Skeletal muscle satellite cell (primary cell): ENCODE results near the gene MED28.
"Not testable (repeated sequence)": the region's sequence is repeated elsewhere in the genome, so short reads cannot be mapped to it uniquely, and the experiment has no call there.

ENCODE experiments used
- H3K27me3 ChIP-seq: 2 replicates; pipeline ENCODE4 v1.7.0; 2013; ENCODE audit warnings: low read length; ENCODE audit not compliant: control insufficient read depth, insufficient read depth
- H3K36me3 ChIP-seq: 2 replicates; pipeline ENCODE4 v1.7.0; 2013; ENCODE audit warnings: mild to moderate bottlenecking, control low read depth, low read length; ENCODE audit not compliant: insufficient read depth
- H3K4me1 ChIP-seq: 2 replicates; pipeline ENCODE4 v1.7.0; 2013; ENCODE audit warnings: low read length; ENCODE audit not compliant: control insufficient read depth, insufficient read depth
- H3K4me2 ChIP-seq: 2 replicates; pipeline ENCODE4 v1.7.0; 2013; ENCODE audit warnings: mild to moderate bottlenecking, low read length
- H3K4me3 ChIP-seq: 2 replicates; pipeline ENCODE4 v1.7.0; 2013; ENCODE audit warnings: low read length
- H3K9ac ChIP-seq: 2 replicates; pipeline ENCODE4 v1.7.0; 2013; ENCODE audit warnings: mild to moderate bottlenecking, low read depth, low read length, moderate library complexity
- H3K9me3 ChIP-seq: replicated peaks from 2 replicates; pipeline ENCODE4 v1.7.0; 2013; ENCODE audit warnings: mild to moderate bottlenecking, control low read depth, low read length

The MED28 gene

DNA sequence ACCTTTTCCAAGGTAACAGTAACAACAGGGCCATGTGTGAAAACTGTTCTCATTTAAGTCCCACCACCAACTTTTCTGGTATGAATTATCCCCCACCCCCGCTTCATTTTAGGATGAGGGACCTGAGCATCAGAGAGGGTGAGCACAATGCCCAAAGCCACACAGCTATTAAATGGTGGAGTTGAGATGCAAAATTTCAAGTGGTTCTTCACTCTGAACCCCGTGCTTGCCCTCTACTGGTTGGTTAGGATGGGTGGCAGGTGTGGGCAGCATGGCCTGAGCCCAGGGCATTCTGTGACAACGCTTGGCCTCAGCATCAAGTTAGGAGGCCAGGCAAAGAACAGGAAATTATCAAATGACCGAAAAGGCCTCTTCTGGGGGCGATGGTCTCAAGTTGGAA is 33.5 kb downstream of the MED28 start:
- Histone ChIP-seq H3K9ac (no peak overlapping the region), H3K4me3 (no peak overlapping the region), H3K4me2 (no peak overlapping the region), H3K36me3 (no peaks in the 10 kb centered on the region), H3K4me1 (no peaks in the 10 kb centered on the region), H3K9me3 (no peaks in the 10 kb centered on the region), H3K27me3 (peaks cover 3% of the 10 kb centered on the region)

DNA sequence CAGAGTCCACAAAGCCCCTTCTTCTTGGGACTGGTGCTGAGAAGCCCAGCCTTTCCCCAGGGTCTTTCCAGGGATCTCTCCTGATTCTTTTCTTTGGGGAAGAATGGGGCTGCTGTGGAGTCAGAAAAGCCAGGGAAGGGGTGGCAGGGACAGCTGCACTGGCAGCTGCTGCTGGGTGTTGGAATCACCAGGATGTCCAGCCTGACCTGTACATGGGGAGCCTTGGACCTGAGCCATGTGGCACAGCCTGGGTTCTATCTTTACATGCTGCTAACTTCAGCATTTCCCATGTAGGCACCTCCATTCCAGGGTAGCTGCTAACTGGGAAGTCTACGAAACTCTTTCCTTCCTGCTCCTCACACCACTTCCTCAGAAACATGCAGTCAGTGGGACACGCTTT is 36.0 kb downstream of the MED28 start:
- Histone ChIP-seq H3K9ac (no peak overlapping the region), H3K4me3 (no peak overlapping the region), H3K4me1 (no peaks in the 10 kb centered on the region), H3K27me3 (peaks cover 3% of the 10 kb centered on the region), H3K36me3 (no peaks in the 10 kb centered on the region), H3K4me2 (no peak overlapping the region), H3K9me3 (no peaks in the 10 kb centered on the region)

DNA sequence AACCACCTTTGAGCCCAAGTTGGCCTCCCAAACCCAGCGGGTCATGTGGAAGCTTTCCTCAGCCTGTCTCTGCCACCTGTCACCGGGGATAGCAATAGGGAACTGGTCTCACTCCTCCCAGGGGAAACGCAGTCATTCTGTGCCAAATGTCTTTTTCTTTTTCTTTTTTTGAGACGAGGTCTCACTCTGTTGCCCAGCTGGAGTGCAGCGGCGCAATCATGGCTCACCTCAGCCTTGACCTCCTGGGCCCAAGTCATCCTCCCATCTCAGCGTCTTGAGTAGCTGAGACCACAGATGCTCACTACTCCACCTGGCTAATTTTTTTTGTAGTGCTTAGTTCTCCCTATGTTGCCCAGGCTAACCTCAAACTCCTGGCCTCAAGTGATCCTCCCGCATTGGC is 40.3 kb downstream of the MED28 start:
- Histone ChIP-seq H3K4me1 (no peaks in the 10 kb centered on the region), H3K9me3 (no peaks in the 10 kb centered on the region), H3K4me3 (no peak overlapping the region), H3K9ac (no peak overlapping the region), H3K27me3 (peaks cover 22% of the 10 kb centered on the region), H3K36me3 (no peaks in the 10 kb centered on the region), H3K4me2 (no peak overlapping the region)

GRCh38 chr4:17657090-17657489 is 42.6 kb downstream of the MED28 start:
- H3K4me3 ChIP-seq, result no peak overlapping the region
- H3K9ac ChIP-seq, result no peak overlapping the region
- H3K4me2 ChIP-seq, result no peak overlapping the region
- no peaks in the 10 kb centered on the region for H3K36me3 ChIP-seq
- H3K4me1 ChIP-seq, result no peaks in the 10 kb centered on the region
- peaks cover 19% of the 10 kb centered on the region for H3K27me3 ChIP-seq
- H3K9me3 ChIP-seq, result no peaks in the 10 kb centered on the region

DNA sequence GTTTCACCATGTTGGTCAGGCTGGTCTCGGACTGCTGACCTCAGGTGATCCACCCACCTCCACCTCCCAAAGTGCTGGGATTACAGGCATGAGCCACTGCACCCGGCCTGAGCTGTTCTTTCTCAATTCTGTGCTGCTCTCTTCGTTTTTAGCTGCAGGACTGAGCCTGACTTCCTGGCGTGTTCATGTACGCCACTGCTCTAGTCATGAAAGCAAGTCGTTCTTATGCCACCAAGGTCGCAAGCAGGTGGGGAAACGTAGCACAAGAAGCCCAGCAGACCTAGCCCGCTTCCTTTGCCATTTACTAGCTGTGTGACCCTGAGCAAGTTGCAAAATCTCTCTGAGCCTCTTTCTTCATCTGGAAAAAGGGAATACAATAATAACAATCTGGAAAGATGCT is 43.4 kb downstream of the MED28 start:
- Histone ChIP-seq H3K36me3 (no peaks in the 10 kb centered on the region), H3K9ac (no peak overlapping the region), H3K4me3 (no peak overlapping the region), H3K27me3 (peaks cover 19% of the 10 kb centered on the region), H3K4me1 (no peaks in the 10 kb centered on the region), H3K4me2 (no peak overlapping the region), H3K9me3 (no peaks in the 10 kb centered on the region)

DNA sequence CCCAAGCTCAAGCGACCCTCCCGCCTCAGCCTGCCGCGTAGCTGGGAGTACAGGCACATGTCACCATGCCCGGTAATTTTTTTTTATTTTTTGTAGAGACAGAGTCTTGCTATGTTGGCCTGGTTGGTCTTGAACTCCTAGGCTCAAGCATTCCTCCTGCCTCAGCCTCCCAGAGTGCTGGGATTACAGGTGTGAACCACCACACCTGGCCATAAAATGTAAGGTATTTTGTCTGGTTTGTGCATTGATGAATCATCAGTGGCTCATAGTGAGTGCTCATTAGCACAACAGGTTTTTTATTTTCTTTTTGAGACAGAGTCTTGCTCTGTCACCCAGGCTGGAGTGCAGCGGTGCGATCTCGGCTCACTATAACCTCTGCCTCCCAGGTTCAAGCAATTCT is 44.8 kb downstream of the MED28 start:
- H3K9me3 ChIP-seq, H3K4me1 ChIP-seq, H3K4me2 ChIP-seq, H3K9ac ChIP-seq, H3K4me3 ChIP-seq, H3K36me3 ChIP-seq: not testable (repeated sequence)
- H3K27me3 ChIP-seq, result peaks cover 21% of the 10 kb centered on the region

DNA sequence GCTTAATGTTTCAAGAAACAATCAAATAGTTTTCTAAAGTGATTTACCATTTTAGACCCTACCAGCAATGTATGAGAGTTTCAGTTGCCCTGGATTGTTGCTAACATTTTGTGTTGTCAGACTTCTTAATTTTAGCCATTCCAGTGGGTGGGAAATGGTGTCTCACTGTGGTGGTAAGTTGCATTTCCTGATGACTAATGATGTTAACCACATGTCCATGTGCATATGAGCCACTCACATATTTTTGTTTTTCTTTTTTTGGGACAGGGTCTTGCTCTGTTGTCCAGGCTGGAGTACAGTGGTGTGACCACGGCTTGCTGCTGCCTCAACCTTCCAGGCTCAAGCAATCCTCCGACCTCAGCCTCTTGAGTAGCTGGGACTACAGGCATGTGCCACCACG is 48.3 kb downstream of the MED28 start:
- Histone ChIP-seq H3K27me3 (peaks cover 11% of the 10 kb centered on the region), H3K36me3 (no peaks in the 10 kb centered on the region), H3K9me3 (no peaks in the 10 kb centered on the region), H3K4me2 (no peak overlapping the region), H3K4me3 (no peak overlapping the region), H3K9ac (no peak overlapping the region), H3K4me1 (no peaks in the 10 kb centered on the region)

GRCh38 chr4:17664755-17665154 is 50.3 kb downstream of the MED28 start:
- Histone ChIP-seq H3K4me1 (no peaks in the 10 kb centered on the region), H3K9ac (no peak overlapping the region), H3K4me3 (no peak overlapping the region), H3K9me3 (no peaks in the 10 kb centered on the region), H3K27me3 (peaks cover 15% of the 10 kb centered on the region), H3K36me3 (no peaks in the 10 kb centered on the region), H3K4me2 (no peak overlapping the region)

- Histone ChIP-seq H3K4me3 (no peak overlapping the region), H3K27me3 (peaks cover 16% of the 10 kb centered on the region), H3K36me3 (no peaks in the 10 kb centered on the region), H3K9ac (no peak overlapping the region), H3K4me2 (no peak overlapping the region), H3K4me1 (no peaks in the 10 kb centered on the region), H3K9me3 (no peaks in the 10 kb centered on the region)
Observed at GRCh38 chr4:17665346-17665745, 50.9 kb downstream of the MED28 start.

- H3K9ac ChIP-seq, result no peak overlapping the region
- H3K36me3 ChIP-seq, result no peaks in the 10 kb centered on the region
- H3K27me3 ChIP-seq, result peaks cover 16% of the 10 kb centered on the region
- no peaks in the 10 kb centered on the region for H3K4me1 ChIP-seq
- H3K4me3 ChIP-seq, result no peak overlapping the region
- no peak overlapping the region for H3K4me2 ChIP-seq
- no peaks in the 10 kb centered on the region for H3K9me3 ChIP-seq
Observed at GRCh38 chr4:17665852-17666251, 51.4 kb downstream of the MED28 start.

- H3K27me3 ChIP-seq, result peaks cover 23% of the 10 kb centered on the region
- no peaks in the 10 kb centered on the region for H3K4me1 ChIP-seq
- H3K9me3 ChIP-seq, result no peaks in the 10 kb centered on the region
- no peak overlapping the region for H3K4me2 ChIP-seq
- H3K9ac ChIP-seq, result no peak overlapping the region
- H3K4me3 ChIP-seq, result no peak overlapping the region
- no peaks in the 10 kb centered on the region for H3K36me3 ChIP-seq
Observed at GRCh38 chr4:17667253-17667652, 52.8 kb downstream of the MED28 start.

DNA sequence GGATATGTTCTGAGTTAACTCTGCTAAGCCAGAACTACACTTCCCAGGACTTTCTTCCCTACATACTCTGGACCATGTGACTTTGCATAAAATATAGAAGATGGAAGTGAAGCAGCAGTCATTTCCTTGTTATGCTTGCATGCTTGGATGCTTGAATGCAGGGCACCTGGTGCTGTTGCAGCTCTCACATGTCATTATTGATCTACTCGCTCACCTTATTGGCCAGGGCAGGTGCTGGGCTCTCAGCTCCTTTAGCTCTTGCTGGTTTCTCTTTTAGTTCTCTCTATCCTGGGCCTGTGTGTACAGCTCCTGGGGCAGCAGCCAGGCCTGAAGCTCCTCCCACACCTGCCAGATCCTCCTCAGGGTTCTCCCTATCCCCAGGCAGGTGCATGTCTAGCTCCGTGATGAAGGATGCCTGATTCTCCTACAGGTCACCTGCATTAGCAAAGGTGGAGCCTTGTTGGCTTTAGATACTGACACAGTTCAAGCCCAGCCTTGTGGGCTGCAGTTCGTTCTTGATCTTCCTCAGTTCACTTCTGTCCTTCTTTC is 53.3 kb downstream of the MED28 start:
- Histone ChIP-seq H3K4me2 (no peak overlapping the region), H3K9ac (no peak overlapping the region), H3K27me3 (peaks cover 23% of the 10 kb centered on the region), H3K36me3 (no peaks in the 10 kb centered on the region), H3K4me3 (no peak overlapping the region), H3K9me3 (no peaks in the 10 kb centered on the region), H3K4me1 (no peaks in the 10 kb centered on the region)
